GM21515 (cell line): ENCODE measurements around the gene IRF7.
"Not testable (repeated sequence)": the region's sequence is repeated elsewhere in the genome, so short reads cannot be mapped to it uniquely, and the experiment has no call there.

Experiments
- ATAC-seq: cut with Tn5 transposase; IDR thresholded peaks from one replicate; pipeline ENCODE4 v1.9.1; 2021; ENCODE audit not compliant: unreplicated experiment

Gene IRF7

GRCh38 chr11:584287-584686, 31.5 kb downstream of the IRF7 start:
- no peak for ATAC-seq

- no peak for ATAC-seq
Measured at GRCh38 chr11:581752-582151, 34.0 kb downstream of the IRF7 start.

GRCh38 chr11:581342-581741, 34.4 kb downstream of the IRF7 start:
- ATAC-seq: no peak

GRCh38 chr11:579830-580601, 35.7 kb downstream of the IRF7 start:
- no peak for ATAC-seq

GRCh38 chr11:578276-579035, 37.3 kb downstream of the IRF7 start:
- ATAC-seq: no peak

- ATAC-seq: no peak
Measured at GRCh38 chr11:577611-577894, 38.2 kb downstream of the IRF7 start.

- no peak for ATAC-seq
Measured at GRCh38 chr11:576811-577610, 38.7 kb downstream of the IRF7 start.

GRCh38 chr11:575996-576768, 39.6 kb downstream of the IRF7 start, which contains the start of gene PHRF1:
PHRF1 (plus strand) TSS chr11:576470; CDS start chr11:581513, 5,043 bp downstream.
- peak; percentile 75 for ATAC-seq

- ATAC-seq: no peak
Measured at GRCh38 chr11:575313-575995, 40.3 kb downstream of the IRF7 start.

- ATAC-seq: no peak
Measured at GRCh38 chr11:574632-575312, 41.0 kb downstream of the IRF7 start.

GRCh38 chr11:574031-574570, 41.6 kb downstream of the IRF7 start:
- not testable (repeated sequence) for ATAC-seq

GRCh38 chr11:573146-573759, 42.5 kb downstream of the IRF7 start:
- ATAC-seq: no peak

- no peak for ATAC-seq
Measured at GRCh38 chr11:571802-572185, 44.0 kb downstream of the IRF7 start.

- ATAC-seq: no peak
Measured at GRCh38 chr11:569158-569885, 46.4 kb downstream of the IRF7 start.

- ATAC-seq: peak; percentile 71
Measured at GRCh38 chr11:568306-569157, 47.2 kb downstream of the IRF7 start.

GRCh38 chr11:567629-568292, 48.0 kb downstream of the IRF7 start:
- peak; percentile 7 for ATAC-seq
